ENCODE measurements around the gene MAP2K5.

Gene MAP2K5

GRCh38 chr15:67521783-67522568 lies 20.5 kb upstream of the MAP2K5 start:
- no peak for DNase-seq

- DNase-seq, result no peak
Observed at GRCh38 chr15:67523330-67523729, 19.2 kb upstream of the MAP2K5 start.

- DNase-seq, result no peak
Observed at GRCh38 chr15:67524235-67524634, 18.3 kb upstream of the MAP2K5 start.

- DNase-seq, result no peak
Observed at GRCh38 chr15:67528513-67528912, 14.0 kb upstream of the MAP2K5 start.

- DNase-seq, result no peak
Observed at GRCh38 chr15:67531379-67531914, 11.1 kb upstream of the MAP2K5 start.

- no peak for DNase-seq
Observed at GRCh38 chr15:67533873-67534272, 8.6 kb upstream of the MAP2K5 start.

GRCh38 chr15:67534360-67534759 lies 8.1 kb upstream of the MAP2K5 start:
- no peak for DNase-seq

- DNase-seq, result no peak
Observed at GRCh38 chr15:67537771-67538170, 4.7 kb upstream of the MAP2K5 start.

- no peak for DNase-seq
Observed at GRCh38 chr15:67543348-67543718, 830 bp downstream of the MAP2K5 start.

- no peak for DNase-seq
Observed at GRCh38 chr15:67544475-67544874, 2.0 kb downstream of the MAP2K5 start.

GRCh38 chr15:67545864-67546263 lies 3.4 kb downstream of the MAP2K5 start:
- no peak for DNase-seq

GRCh38 chr15:67547064-67547463 lies 4.6 kb downstream of the MAP2K5 start:
- no peak for DNase-seq

GRCh38 chr15:67547836-67548235 lies 5.3 kb downstream of the MAP2K5 start:
- DNase-seq, result no peak

- DNase-seq, result no peak
Observed at GRCh38 chr15:67548236-67548852, 5.8 kb downstream of the MAP2K5 start.

- no peak for DNase-seq
Observed at GRCh38 chr15:67548862-67549651, 6.6 kb downstream of the MAP2K5 start.

GRCh38 chr15:67549736-67550135 lies 7.2 kb downstream of the MAP2K5 start:
- no peak for DNase-seq

GRCh38 chr15:67550522-67550921 lies 8.0 kb downstream of the MAP2K5 start:
- no peak for DNase-seq

- DNase-seq, result no peak
Observed at GRCh38 chr15:67551207-67551743, 8.8 kb downstream of the MAP2K5 start.

- no peak for DNase-seq
Observed at GRCh38 chr15:67554580-67554979, 12.1 kb downstream of the MAP2K5 start.

GRCh38 chr15:67556976-67557570 lies 14.6 kb downstream of the MAP2K5 start:
- DNase-seq, result no peak

- DNase-seq, result no peak
Observed at GRCh38 chr15:67558502-67558901, 16.0 kb downstream of the MAP2K5 start.

- no peak for DNase-seq
Observed at GRCh38 chr15:67559158-67559557, 16.7 kb downstream of the MAP2K5 start.

- no peak for DNase-seq
Observed at GRCh38 chr15:67559576-67559975, 17.1 kb downstream of the MAP2K5 start.
